Measurements from ENCODE around the gene NPR1.

- TF ChIP-seq FOXM1 (IDR thresholded peaks at IDR 0.05; ENCODE audit: borderline replicate concordance) (no peak), SP1 (IDR thresholded peaks at IDR 0.05) (no peak), SUZ12 (IDR thresholded peaks at IDR 0.05) (no peak), BHLHE40 (IDR thresholded peaks at IDR 0.05; ENCODE audit: borderline replicate concordance) (no peak), HDGF (IDR thresholded peaks at IDR 0.05; ENCODE audit: borderline replicate concordance) (no peak), LEF1 (IDR thresholded peaks at IDR 0.05; ENCODE audit: borderline replicate concordance) (no peak), TARDBP (IDR thresholded peaks at IDR 0.05) (no peak), NFRKB (IDR thresholded peaks at IDR 0.05) (no peak), ZNF384 (IDR thresholded peaks at IDR 0.05) (no peak)
Observed at GRCh38 chr1:153648000-153648643, 30.4 kb upstream of the NPR1 start.

Measured in HEK293T (cell line).